Measurements from ENCODE around the gene ZNF638. TPM values are rescaled to one million over a fixed set of nuclear protein-coding genes. Genes with fewer than 3 reads are reported as not detected.
A peak's percentile ranks its signal among the peaks of the same experiment; 100 is the strongest.

ZNF638 gene
- total RNA-seq, 2 donors from 2014 or later = 73.2 to 76.9 TPM

- H3K9me3 ChIP-seq = no peaks in the 10 kb centered on the region
- no peak overlapping the region for H3K27ac ChIP-seq
- H3K9ac ChIP-seq (ENCODE audit: low read depth in 2 of 2, low read length in 2 of 2) = no peak overlapping the region
- TF ChIP-seq CTCF (IDR thresholded peaks at IDR 0.05) = no peak
- H3K27me3 ChIP-seq = peaks cover 21% of the 10 kb centered on the region
- peaks cover under 1% of the 10 kb centered on the region for H3K4me1 ChIP-seq
- no peaks in the 10 kb centered on the region for H3K36me3 ChIP-seq
- intact Hi-C loops (cut with DNase I) = no loop called here
- H3K4me3 ChIP-seq = no peak overlapping the region
- no peak for DNase-seq
Observed at GRCh38 chr2:71471276-71471675, 139.7 kb downstream of the ZNF638 start.

GRCh38 chr2:71472019-71472418 is 140.4 kb downstream of the ZNF638 start:
- H3K4me3 ChIP-seq = no peak overlapping the region
- H3K27me3 ChIP-seq = peaks cover 14% of the 10 kb centered on the region
- no peaks in the 10 kb centered on the region for H3K4me1 ChIP-seq
- H3K9ac ChIP-seq (ENCODE audit: low read depth in 2 of 2, low read length in 2 of 2) = no peak overlapping the region
- no peaks in the 10 kb centered on the region for H3K9me3 ChIP-seq
- no peak overlapping the region for H3K27ac ChIP-seq
- no peaks in the 10 kb centered on the region for H3K36me3 ChIP-seq
- DNase-seq = no peak
- TF ChIP-seq CTCF (IDR thresholded peaks at IDR 0.05) = no peak
- intact Hi-C loops (cut with DNase I) = no loop called here

GRCh38 chr2:71473346-71474031 is 141.9 kb downstream of the ZNF638 start:
- peak overlapping the region; percentile 27 for H3K27ac ChIP-seq
- no peak for TF ChIP-seq CTCF (IDR thresholded peaks at IDR 0.05)
- no peak overlapping the region for H3K9ac ChIP-seq (ENCODE audit: low read depth in 2 of 2, low read length in 2 of 2)
- no peak overlapping the region for H3K4me3 ChIP-seq
- no peak for DNase-seq
- no peaks in the 10 kb centered on the region for H3K36me3 ChIP-seq
- H3K4me1 ChIP-seq = no peaks in the 10 kb centered on the region
- no peaks in the 10 kb centered on the region for H3K9me3 ChIP-seq
- intact Hi-C loops (cut with DNase I) = no loop called here
- H3K27me3 ChIP-seq = peaks cover 2% of the 10 kb centered on the region

GRCh38 chr2:71474116-71474743 is 142.6 kb downstream of the ZNF638 start:
- Histone ChIP-seq H3K36me3 (no peaks in the 10 kb centered on the region), H3K27me3 (no peaks in the 10 kb centered on the region), H3K4me1 (no peaks in the 10 kb centered on the region), H3K9ac (ENCODE audit: low read depth in 2 of 2, low read length in 2 of 2) (no peak overlapping the region), H3K4me3 (no peak overlapping the region), H3K27ac (peak overlapping the region; percentile 27), H3K9me3 (no peaks in the 10 kb centered on the region)
- intact Hi-C loops (cut with DNase I) = no loop called here
- no peak for TF ChIP-seq CTCF (IDR thresholded peaks at IDR 0.05)
- no peak for DNase-seq

- no peaks in the 10 kb centered on the region for H3K4me1 ChIP-seq
- H3K9ac ChIP-seq (ENCODE audit: low read depth in 2 of 2, low read length in 2 of 2) = no peak overlapping the region
- H3K27me3 ChIP-seq = no peaks in the 10 kb centered on the region
- H3K9me3 ChIP-seq = no peaks in the 10 kb centered on the region
- no peak for TF ChIP-seq CTCF (IDR thresholded peaks at IDR 0.05)
- peak overlapping the region; percentile 27 for H3K27ac ChIP-seq
- no peak overlapping the region for H3K4me3 ChIP-seq
- DNase-seq = no peak
- no peaks in the 10 kb centered on the region for H3K36me3 ChIP-seq
- intact Hi-C loops (cut with DNase I) = no loop called here
Observed at GRCh38 chr2:71474744-71475397, 143.3 kb downstream of the ZNF638 start.

Measured in colonic mucosa (tissue), 4 donors.